ENCODE measurements around the gene SLC39A11.

DNA sequence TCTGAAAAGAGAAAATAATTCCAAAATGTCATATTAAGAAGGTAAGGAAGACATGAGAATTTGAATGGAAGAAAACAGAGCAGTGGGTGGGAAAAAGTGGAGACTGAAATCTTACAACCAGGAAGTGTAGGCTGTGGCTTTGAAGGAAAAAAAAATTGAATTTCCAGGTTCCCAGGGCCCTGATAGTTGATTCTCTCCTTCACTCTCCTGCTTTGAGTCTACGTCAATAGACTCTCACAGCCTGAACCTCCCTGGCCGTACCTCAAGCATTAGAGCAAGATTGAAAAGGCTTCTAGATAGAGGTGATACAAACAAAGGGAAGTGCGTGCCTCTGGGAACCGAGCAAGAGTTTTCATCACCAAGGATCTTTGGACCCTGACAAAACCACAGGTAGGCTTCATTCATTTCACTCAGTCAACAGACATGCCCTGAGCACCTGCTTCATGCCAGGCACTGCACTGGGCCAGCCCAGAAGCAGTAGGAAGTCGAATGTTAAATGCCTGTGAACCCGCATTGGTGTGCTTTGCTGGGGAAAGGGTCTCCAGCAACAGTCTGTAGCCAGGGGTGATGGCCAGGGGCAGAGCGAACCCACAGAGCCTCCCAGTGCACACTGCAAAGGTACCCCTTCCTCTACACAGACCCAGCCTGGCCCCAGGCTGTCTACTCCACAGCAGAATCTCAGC is 163.9 kb downstream of the SLC39A11 start:
- TF ChIP-seq, protein P1, sequence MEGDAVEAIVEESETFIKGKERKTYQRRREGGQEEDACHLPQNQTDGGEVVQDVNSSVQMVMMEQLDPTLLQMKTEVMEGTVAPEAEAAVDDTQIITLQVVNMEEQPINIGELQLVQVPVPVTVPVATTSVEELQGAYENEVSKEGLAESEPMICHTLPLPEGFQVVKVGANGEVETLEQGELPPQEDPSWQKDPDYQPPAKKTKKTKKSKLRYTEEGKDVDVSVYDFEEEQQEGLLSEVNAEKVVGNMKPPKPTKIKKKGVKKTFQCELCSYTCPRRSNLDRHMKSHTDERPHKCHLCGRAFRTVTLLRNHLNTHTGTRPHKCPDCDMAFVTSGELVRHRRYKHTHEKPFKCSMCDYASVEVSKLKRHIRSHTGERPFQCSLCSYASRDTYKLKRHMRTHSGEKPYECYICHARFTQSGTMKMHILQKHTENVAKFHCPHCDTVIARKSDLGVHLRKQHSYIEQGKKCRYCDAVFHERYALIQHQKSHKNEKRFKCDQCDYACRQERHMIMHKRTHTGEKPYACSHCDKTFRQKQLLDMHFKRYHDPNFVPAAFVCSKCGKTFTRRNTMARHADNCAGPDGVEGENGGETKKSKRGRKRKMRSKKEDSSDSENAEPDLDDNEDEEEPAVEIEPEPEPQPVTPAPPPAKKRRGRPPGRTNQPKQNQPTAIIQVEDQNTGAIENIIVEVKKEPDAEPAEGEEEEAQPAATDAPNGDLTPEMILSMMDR (conservative IDR thresholded peaks at IDR 0.05 in 1 of 2, IDR thresholded peaks at IDR 0.05 in 1 of 2; ENCODE audit: extremely low read depth in 1 of 2, insufficient read depth in 1 of 2, low read depth in 1 of 2, low read length in 2 of 2), result no peak
- no peak for TF ChIP-seq EZH2 (IDR thresholded peaks at IDR 0.05; ENCODE audit: borderline replicate concordance, low read length)
